ENCODE measurements around the gene CCNY.

DNA sequence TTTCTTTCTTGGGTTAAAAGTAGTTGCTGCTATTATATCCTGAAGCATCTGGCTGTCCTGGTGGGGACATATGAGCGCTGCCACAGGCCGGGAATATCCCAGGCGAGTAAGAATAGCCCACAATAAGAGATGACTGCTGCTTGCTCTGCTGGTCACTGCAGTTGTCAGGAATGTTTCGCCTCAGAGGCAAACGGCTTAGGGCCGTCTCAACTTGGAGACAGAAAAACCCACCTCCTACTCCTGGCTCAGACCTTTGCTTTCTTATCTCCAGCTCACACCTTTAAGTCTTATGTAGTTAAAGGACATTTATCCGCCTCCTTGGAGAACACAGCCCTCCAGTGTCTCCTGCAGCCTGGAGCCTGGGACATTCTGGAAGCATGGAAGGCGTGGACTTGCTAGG lies 268.9 kb downstream of the CCNY start, which contains the start of gene GJD4:
- TF ChIP-seq, protein P1, sequence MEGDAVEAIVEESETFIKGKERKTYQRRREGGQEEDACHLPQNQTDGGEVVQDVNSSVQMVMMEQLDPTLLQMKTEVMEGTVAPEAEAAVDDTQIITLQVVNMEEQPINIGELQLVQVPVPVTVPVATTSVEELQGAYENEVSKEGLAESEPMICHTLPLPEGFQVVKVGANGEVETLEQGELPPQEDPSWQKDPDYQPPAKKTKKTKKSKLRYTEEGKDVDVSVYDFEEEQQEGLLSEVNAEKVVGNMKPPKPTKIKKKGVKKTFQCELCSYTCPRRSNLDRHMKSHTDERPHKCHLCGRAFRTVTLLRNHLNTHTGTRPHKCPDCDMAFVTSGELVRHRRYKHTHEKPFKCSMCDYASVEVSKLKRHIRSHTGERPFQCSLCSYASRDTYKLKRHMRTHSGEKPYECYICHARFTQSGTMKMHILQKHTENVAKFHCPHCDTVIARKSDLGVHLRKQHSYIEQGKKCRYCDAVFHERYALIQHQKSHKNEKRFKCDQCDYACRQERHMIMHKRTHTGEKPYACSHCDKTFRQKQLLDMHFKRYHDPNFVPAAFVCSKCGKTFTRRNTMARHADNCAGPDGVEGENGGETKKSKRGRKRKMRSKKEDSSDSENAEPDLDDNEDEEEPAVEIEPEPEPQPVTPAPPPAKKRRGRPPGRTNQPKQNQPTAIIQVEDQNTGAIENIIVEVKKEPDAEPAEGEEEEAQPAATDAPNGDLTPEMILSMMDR (IDR thresholded peaks at IDR 0.05), result no peak
- TF ChIP-seq POLR2A (IDR thresholded peaks at IDR 0.05) (no peak), POLR2AphosphoS5 (IDR thresholded peaks at IDR 0.05) (no peak)

All from prostate gland (tissue), 2 donors.